HG03135 (cell line): Measurements from ENCODE around the gene RUNX1.

ENCODE experiments used
- ATAC-seq: cut with Tn5 transposase; IDR thresholded peaks from one replicate; pipeline ENCODE4 v1.9.1; 2021; ENCODE audit warnings: mild to moderate bottlenecking, moderate library complexity; ENCODE audit not compliant: unreplicated experiment

The RUNX1 gene

GRCh38 chr21:35037384-35037765, 11.7 kb downstream of the RUNX1 start:
- no peak for ATAC-seq

- no peak for ATAC-seq
Measured at GRCh38 chr21:35036465-35037383, 12.4 kb downstream of the RUNX1 start.

- no peak for ATAC-seq
Measured at GRCh38 chr21:35035581-35035980, 13.5 kb downstream of the RUNX1 start.

- no peak for ATAC-seq
Measured at GRCh38 chr21:35035116-35035515, 14.0 kb downstream of the RUNX1 start.

GRCh38 chr21:35034203-35034926, 14.7 kb downstream of the RUNX1 start:
- no peak for ATAC-seq

- ATAC-seq = no peak
Measured at GRCh38 chr21:35032474-35033263, 16.4 kb downstream of the RUNX1 start.

- ATAC-seq = no peak
Measured at GRCh38 chr21:35028451-35028978, 20.6 kb downstream of the RUNX1 start.

- no peak for ATAC-seq
Measured at GRCh38 chr21:35027563-35028450, 21.3 kb downstream of the RUNX1 start.

GRCh38 chr21:35026617-35027562, 22.2 kb downstream of the RUNX1 start:
- ATAC-seq = peak; percentile 89

GRCh38 chr21:35026153-35026500, 23.0 kb downstream of the RUNX1 start:
- no peak for ATAC-seq

GRCh38 chr21:35025206-35026152, 23.6 kb downstream of the RUNX1 start:
- ATAC-seq = no peak

- ATAC-seq = no peak
Measured at GRCh38 chr21:35024513-35024912, 24.6 kb downstream of the RUNX1 start.

GRCh38 chr21:35024071-35024420, 25.1 kb downstream of the RUNX1 start:
- no peak for ATAC-seq

- ATAC-seq = no peak
Measured at GRCh38 chr21:35023396-35024070, 25.6 kb downstream of the RUNX1 start.

GRCh38 chr21:35021546-35021945, 27.6 kb downstream of the RUNX1 start:
- no peak for ATAC-seq

GRCh38 chr21:35020902-35021301, 28.2 kb downstream of the RUNX1 start:
- ATAC-seq = no peak

- no peak for ATAC-seq
Measured at GRCh38 chr21:35020436-35020835, 28.7 kb downstream of the RUNX1 start.
